ENCODE measurements around the gene GNG5. TPM values are rescaled to one million over a fixed set of nuclear protein-coding genes. Genes with fewer than 3 reads are reported as not detected.
A peak's percentile ranks its signal among the peaks of the same experiment; 100 is the strongest.

Gene GNG5
- 124 and 136 TPM in 2 replicates for polyA plus RNA-seq (2011; rRNA removed)
- 37.5 and 38.4 TPM in 2 replicates for polyA minus RNA-seq (2011; rRNA and poly(A)+ RNA removed)

DNA sequence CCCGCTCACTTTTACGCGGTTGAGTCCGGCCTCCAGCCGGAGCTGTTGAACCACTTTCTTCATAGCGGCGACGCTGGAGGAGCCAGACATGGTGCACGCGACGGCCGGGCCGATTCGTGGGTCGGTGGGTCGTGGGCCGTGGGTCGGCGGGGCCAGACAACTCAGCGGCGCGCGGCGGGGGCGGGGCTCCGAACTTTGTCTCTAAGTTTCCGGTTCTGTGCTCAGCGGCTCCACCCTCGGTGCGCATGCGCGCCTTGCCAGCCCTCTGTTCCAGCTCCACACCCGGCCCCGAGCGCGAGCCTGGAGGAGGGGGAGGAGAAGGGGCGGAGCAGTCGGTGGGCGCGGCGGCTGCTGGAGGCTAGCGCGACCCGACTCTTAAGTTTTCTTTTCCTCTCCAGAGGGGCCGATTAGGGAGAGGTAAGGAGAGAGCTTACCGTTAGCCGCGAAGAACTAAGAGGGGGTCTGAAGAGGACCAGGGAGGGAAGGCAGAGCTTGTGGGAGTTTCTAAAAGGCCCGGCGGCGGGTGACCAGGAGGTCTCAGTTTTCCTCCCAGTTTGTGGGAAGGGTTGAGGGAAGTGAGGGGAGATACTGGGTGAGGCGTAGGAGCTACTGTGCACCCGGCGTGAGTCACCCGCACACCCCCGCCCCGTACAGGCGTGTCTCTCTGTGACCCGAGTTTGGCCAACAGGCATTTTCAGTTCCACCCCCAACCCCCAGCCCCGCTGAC lies at the start of gene GNG5, which contains the start of gene SPATA1:
TSS of gene GNG5 (minus strand) at position 580 of the 727 bp plus-strand sequence. CDS start at position 90, 490 bp downstream.
TSS of gene SPATA1 (plus strand) at position 385 of the 727 bp plus-strand sequence. CDS start 9,974 bp downstream, outside the sequence.
- H3K27me3 ChIP-seq (ENCODE audit: control insufficient read depth, insufficient read depth, low read length) = no peaks in the 10 kb centered on the region
- peak; percentile 91 for DNase-seq (ENCODE audit: low read depth, low spot score)
- peak within 1 kb of the TSS; percentile 97 for H3K27ac ChIP-seq (ENCODE audit: low read depth, low read length)
- peak within 1 kb of the TSS; percentile 76 for H3K4me3 ChIP-seq (ENCODE audit: low read depth, low read length)
- H3K9me3 ChIP-seq (ENCODE audit: control insufficient read depth, insufficient read depth, low read length) = peaks cover 4% of the 10 kb centered on the region
- ChIA-PET POLR2A (interaction anchor here (0.7 to 2.6 kb wide), 12 partner anchors 16 to 429 kb away, joined by 3 to 35 read pairs (median 4); partner anchors contain the start of gene CTBS), CTCF (interaction anchor here (0.7 to 3.2 kb wide), 7 partner anchors 64 to 365 kb away, joined by 3 to 16 read pairs (median 4); no protein-coding TSS in a partner anchor)
- TF ChIP-seq, protein P1, sequence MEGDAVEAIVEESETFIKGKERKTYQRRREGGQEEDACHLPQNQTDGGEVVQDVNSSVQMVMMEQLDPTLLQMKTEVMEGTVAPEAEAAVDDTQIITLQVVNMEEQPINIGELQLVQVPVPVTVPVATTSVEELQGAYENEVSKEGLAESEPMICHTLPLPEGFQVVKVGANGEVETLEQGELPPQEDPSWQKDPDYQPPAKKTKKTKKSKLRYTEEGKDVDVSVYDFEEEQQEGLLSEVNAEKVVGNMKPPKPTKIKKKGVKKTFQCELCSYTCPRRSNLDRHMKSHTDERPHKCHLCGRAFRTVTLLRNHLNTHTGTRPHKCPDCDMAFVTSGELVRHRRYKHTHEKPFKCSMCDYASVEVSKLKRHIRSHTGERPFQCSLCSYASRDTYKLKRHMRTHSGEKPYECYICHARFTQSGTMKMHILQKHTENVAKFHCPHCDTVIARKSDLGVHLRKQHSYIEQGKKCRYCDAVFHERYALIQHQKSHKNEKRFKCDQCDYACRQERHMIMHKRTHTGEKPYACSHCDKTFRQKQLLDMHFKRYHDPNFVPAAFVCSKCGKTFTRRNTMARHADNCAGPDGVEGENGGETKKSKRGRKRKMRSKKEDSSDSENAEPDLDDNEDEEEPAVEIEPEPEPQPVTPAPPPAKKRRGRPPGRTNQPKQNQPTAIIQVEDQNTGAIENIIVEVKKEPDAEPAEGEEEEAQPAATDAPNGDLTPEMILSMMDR (IDR thresholded peaks at IDR 0.05; ENCODE audit: low read depth, low read length) = no peak

DNA sequence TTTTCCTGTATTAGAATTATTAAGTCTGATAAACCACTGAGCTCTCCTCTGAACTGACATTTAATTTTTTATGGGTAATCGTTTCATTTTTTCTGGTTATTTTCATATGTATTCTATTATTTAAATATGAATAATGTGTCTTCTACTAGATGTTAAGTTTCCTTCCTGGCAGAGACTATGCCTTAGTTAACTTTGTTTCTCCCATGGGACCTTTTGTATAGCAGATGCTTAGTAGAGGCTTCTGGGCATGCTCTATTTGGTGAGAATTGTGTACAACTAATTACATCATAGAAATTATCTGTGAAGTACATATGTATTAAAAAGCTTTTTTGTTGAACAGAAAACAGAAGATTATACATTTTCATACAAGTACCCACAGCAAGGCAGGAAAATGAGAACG lies 44.4 kb upstream of the GNG5 start:
- Histone ChIP-seq H3K4me3 (ENCODE audit: low read depth, low read length) (no peak overlapping the region), H3K27ac (ENCODE audit: low read depth, low read length) (no peak overlapping the region), H3K9me3 (ENCODE audit: control insufficient read depth, insufficient read depth, low read length) (no peaks in the 10 kb centered on the region), H3K27me3 (ENCODE audit: control insufficient read depth, insufficient read depth, low read length) (no peaks in the 10 kb centered on the region)
- POLR2A ChIA-PET = no interaction called here
- CTCF ChIA-PET = interaction anchor here (1.4 kb wide), 1 partner anchor 8 kb away, joined by 4 read pairs; no protein-coding TSS in a partner anchor
- TF ChIP-seq, protein P1 (IDR thresholded peaks at IDR 0.05; ENCODE audit: low read depth, low read length) = no peak
- no peak for DNase-seq (ENCODE audit: low read depth, low spot score)

DNA sequence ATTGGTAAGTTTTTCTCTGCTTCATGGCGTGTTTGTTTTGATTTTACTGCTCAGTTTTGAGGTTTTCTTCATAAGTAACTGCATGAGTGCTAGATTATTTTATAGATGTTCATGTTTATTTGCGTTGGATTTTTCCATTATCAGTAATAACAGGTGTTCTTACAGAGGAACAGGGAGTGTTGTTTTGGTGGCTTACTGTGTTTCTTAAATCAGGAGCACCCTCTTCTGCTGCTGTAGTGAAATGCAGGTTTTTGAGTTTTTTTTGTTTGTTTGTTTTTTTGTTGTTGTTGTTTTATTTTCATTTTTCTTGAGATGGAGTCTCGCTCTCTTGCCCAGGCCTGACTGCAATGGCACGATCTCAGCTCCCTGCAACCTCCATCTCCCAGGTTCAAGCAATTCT lies 35.3 kb upstream of the GNG5 start:
- no peak overlapping the region for H3K27ac ChIP-seq (ENCODE audit: low read depth, low read length)
- ChIA-PET CTCF (interaction anchor here (0.6 to 1.8 kb wide), 2 partner anchors 9 to 59 kb away, joined by 3 to 4 read pairs; no protein-coding TSS in a partner anchor), POLR2A (no interaction called here)
- no peak overlapping the region for H3K4me3 ChIP-seq (ENCODE audit: low read depth, low read length)
- H3K27me3 ChIP-seq (ENCODE audit: control insufficient read depth, insufficient read depth, low read length) = no peaks in the 10 kb centered on the region
- no peak for DNase-seq (ENCODE audit: low read depth, low spot score)
- no peaks in the 10 kb centered on the region for H3K9me3 ChIP-seq (ENCODE audit: control insufficient read depth, insufficient read depth, low read length)
- TF ChIP-seq, protein P1 (IDR thresholded peaks at IDR 0.05; ENCODE audit: low read depth, low read length) = no peak

DNA sequence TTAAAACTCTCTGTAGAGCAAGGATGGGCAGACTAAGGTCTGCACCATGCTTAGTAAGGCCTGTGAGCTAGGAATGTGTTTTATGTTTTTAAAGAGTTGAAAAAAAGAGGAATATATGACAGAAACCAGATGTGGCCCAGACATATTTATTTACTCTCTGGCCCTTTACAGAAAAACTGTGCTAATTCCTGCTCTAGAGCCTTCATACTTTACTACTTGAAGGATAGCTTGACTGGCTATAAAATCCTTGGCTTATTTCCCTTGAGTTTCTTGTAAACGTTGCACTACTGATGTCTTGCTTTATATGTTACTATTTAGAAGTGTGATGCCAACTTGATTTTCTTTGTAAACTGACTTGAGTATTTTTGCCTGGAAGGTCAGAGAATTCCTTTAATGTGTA lies 34.4 kb upstream of the GNG5 start:
- ChIA-PET POLR2A (no interaction called here), CTCF (no interaction called here)
- no peak for DNase-seq (ENCODE audit: low read depth, low spot score)
- H3K27me3 ChIP-seq (ENCODE audit: control insufficient read depth, insufficient read depth, low read length) = no peaks in the 10 kb centered on the region
- H3K27ac ChIP-seq (ENCODE audit: low read depth, low read length) = no peak overlapping the region
- TF ChIP-seq, protein P1 (IDR thresholded peaks at IDR 0.05; ENCODE audit: low read depth, low read length) = no peak
- H3K9me3 ChIP-seq (ENCODE audit: control insufficient read depth, insufficient read depth, low read length) = no peaks in the 10 kb centered on the region
- no peak overlapping the region for H3K4me3 ChIP-seq (ENCODE audit: low read depth, low read length)

DNA sequence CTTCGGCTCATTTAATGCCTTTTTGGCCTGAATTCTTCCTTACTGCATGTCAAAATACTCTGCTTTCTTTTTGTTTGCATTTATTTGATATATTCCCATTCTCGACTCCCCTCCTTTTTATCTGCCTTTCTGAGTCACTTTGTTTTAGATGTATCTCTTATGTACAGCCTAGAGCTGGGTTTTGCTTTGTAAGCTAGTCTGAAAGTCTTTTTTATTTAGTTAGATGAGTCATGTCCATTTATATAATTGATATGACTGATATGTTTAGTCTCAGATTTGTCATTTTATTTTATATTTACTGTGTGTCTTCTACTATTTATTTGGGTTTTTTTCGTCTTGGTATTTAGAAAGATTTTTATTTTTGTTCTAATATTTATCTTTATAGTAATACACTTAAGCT lies 33.6 kb upstream of the GNG5 start:
- no peak overlapping the region for H3K27ac ChIP-seq (ENCODE audit: low read depth, low read length)
- H3K27me3 ChIP-seq (ENCODE audit: control insufficient read depth, insufficient read depth, low read length) = no peaks in the 10 kb centered on the region
- TF ChIP-seq, protein P1 (IDR thresholded peaks at IDR 0.05; ENCODE audit: low read depth, low read length) = no peak
- DNase-seq (ENCODE audit: low read depth, low spot score) = no peak
- no peaks in the 10 kb centered on the region for H3K9me3 ChIP-seq (ENCODE audit: control insufficient read depth, insufficient read depth, low read length)
- ChIA-PET POLR2A (no interaction called here), CTCF (no interaction called here)
- H3K4me3 ChIP-seq (ENCODE audit: low read depth, low read length) = no peak overlapping the region
